ENCODE results near the gene ZMIZ1.

Gene ZMIZ1

GRCh38 chr10:79068562-79069324, at the start of gene ZMIZ1:
TSS of gene ZMIZ1 (plus strand) at chr10:79068966. CDS start at chr10:79201633, 132,667 bp downstream.
- H3K27ac ChIP-seq (ENCODE audit: low read length) = no peak within 1 kb of the TSS
- H3K4me1 ChIP-seq (ENCODE audit: control insufficient read depth, low read depth, low read length) = peaks cover 30% of the 10 kb centered on the region

GRCh38 chr10:79019441-79020014, 49.2 kb upstream of the ZMIZ1 start:
- H3K27ac ChIP-seq (ENCODE audit: low read length) = no peak overlapping the region
- no peaks in the 10 kb centered on the region for H3K36me3 ChIP-seq (ENCODE audit: control insufficient read depth, low read depth, low read length)
- H3K4me3 ChIP-seq (ENCODE audit: low read length) = no peak overlapping the region
- peaks cover 1% of the 10 kb centered on the region for H3K4me1 ChIP-seq (ENCODE audit: control insufficient read depth, low read depth, low read length)
- H3K9ac ChIP-seq (ENCODE audit: low read length) = no peak overlapping the region
- H3K9me3 ChIP-seq (ENCODE audit: control insufficient read depth, low read depth, low read length) = no peaks in the 10 kb centered on the region
- H3K27me3 ChIP-seq (ENCODE audit: control insufficient read depth, insufficient read depth, low read length) = no peaks in the 10 kb centered on the region

More at GRCh38 chr10:79068562-79069324, at the start of gene ZMIZ1:
- Histone ChIP-seq H3K27me3 (ENCODE audit: control insufficient read depth, insufficient read depth, low read length) (peaks cover 22% of the 10 kb centered on the region), H3K9me3 (ENCODE audit: control insufficient read depth, low read depth, low read length) (no peaks in the 10 kb centered on the region), H3K9ac (ENCODE audit: low read length) (peak within 1 kb of the TSS; percentile 34), H3K4me3 (ENCODE audit: low read length) (peak within 1 kb of the TSS; percentile 80), H3K36me3 (ENCODE audit: control insufficient read depth, low read depth, low read length) (no peaks in the 10 kb centered on the region)

- Histone ChIP-seq H3K9ac (ENCODE audit: low read length) (no peak overlapping the region), H3K27me3 (ENCODE audit: control insufficient read depth, insufficient read depth, low read length) (no peaks in the 10 kb centered on the region), H3K27ac (ENCODE audit: low read length) (no peak overlapping the region), H3K9me3 (ENCODE audit: control insufficient read depth, low read depth, low read length) (no peaks in the 10 kb centered on the region), H3K4me1 (ENCODE audit: control insufficient read depth, low read depth, low read length) (peaks cover 6% of the 10 kb centered on the region), H3K4me3 (ENCODE audit: low read length) (no peak overlapping the region), H3K36me3 (ENCODE audit: control insufficient read depth, low read depth, low read length) (no peaks in the 10 kb centered on the region)
Measured at GRCh38 chr10:79020015-79020491, 48.7 kb upstream of the ZMIZ1 start.

- Histone ChIP-seq H3K27me3 (ENCODE audit: control insufficient read depth, insufficient read depth, low read length) (no peaks in the 10 kb centered on the region), H3K27ac (ENCODE audit: low read length) (no peak overlapping the region), H3K36me3 (ENCODE audit: control insufficient read depth, low read depth, low read length) (no peaks in the 10 kb centered on the region), H3K4me3 (ENCODE audit: low read length) (no peak overlapping the region), H3K9me3 (ENCODE audit: control insufficient read depth, low read depth, low read length) (no peaks in the 10 kb centered on the region), H3K4me1 (ENCODE audit: control insufficient read depth, low read depth, low read length) (peaks cover 6% of the 10 kb centered on the region), H3K9ac (ENCODE audit: low read length) (no peak overlapping the region)
Measured at GRCh38 chr10:79020605-79021004, 48.2 kb upstream of the ZMIZ1 start.

GRCh38 chr10:79021331-79021907, 47.3 kb upstream of the ZMIZ1 start:
- H3K36me3 ChIP-seq (ENCODE audit: control insufficient read depth, low read depth, low read length) = no peaks in the 10 kb centered on the region
- no peaks in the 10 kb centered on the region for H3K27me3 ChIP-seq (ENCODE audit: control insufficient read depth, insufficient read depth, low read length)
- H3K9ac ChIP-seq (ENCODE audit: low read length) = no peak overlapping the region
- H3K27ac ChIP-seq (ENCODE audit: low read length) = no peak overlapping the region
- H3K4me1 ChIP-seq (ENCODE audit: control insufficient read depth, low read depth, low read length) = peaks cover 6% of the 10 kb centered on the region
- no peak overlapping the region for H3K4me3 ChIP-seq (ENCODE audit: low read length)
- H3K9me3 ChIP-seq (ENCODE audit: control insufficient read depth, low read depth, low read length) = no peaks in the 10 kb centered on the region

GRCh38 chr10:79021948-79022499, 46.7 kb upstream of the ZMIZ1 start:
- Histone ChIP-seq H3K4me3 (ENCODE audit: low read length) (no peak overlapping the region), H3K9me3 (ENCODE audit: control insufficient read depth, low read depth, low read length) (no peaks in the 10 kb centered on the region), H3K4me1 (ENCODE audit: control insufficient read depth, low read depth, low read length) (peaks cover 6% of the 10 kb centered on the region), H3K36me3 (ENCODE audit: control insufficient read depth, low read depth, low read length) (no peaks in the 10 kb centered on the region), H3K9ac (ENCODE audit: low read length) (no peak overlapping the region), H3K27me3 (ENCODE audit: control insufficient read depth, insufficient read depth, low read length) (no peaks in the 10 kb centered on the region), H3K27ac (ENCODE audit: low read length) (no peak overlapping the region)

- H3K27me3 ChIP-seq (ENCODE audit: control insufficient read depth, insufficient read depth, low read length) = no peaks in the 10 kb centered on the region
- H3K4me3 ChIP-seq (ENCODE audit: low read length) = no peak overlapping the region
- H3K36me3 ChIP-seq (ENCODE audit: control insufficient read depth, low read depth, low read length) = no peaks in the 10 kb centered on the region
- no peak overlapping the region for H3K27ac ChIP-seq (ENCODE audit: low read length)
- H3K9me3 ChIP-seq (ENCODE audit: control insufficient read depth, low read depth, low read length) = no peaks in the 10 kb centered on the region
- H3K9ac ChIP-seq (ENCODE audit: low read length) = no peak overlapping the region
- H3K4me1 ChIP-seq (ENCODE audit: control insufficient read depth, low read depth, low read length) = peaks cover 6% of the 10 kb centered on the region
Measured at GRCh38 chr10:79022565-79023230, 46.1 kb upstream of the ZMIZ1 start.

GRCh38 chr10:79023240-79024162, 45.3 kb upstream of the ZMIZ1 start:
- no peak overlapping the region for H3K27ac ChIP-seq (ENCODE audit: low read length)
- no peaks in the 10 kb centered on the region for H3K9me3 ChIP-seq (ENCODE audit: control insufficient read depth, low read depth, low read length)
- peaks cover 6% of the 10 kb centered on the region for H3K4me1 ChIP-seq (ENCODE audit: control insufficient read depth, low read depth, low read length)
- no peaks in the 10 kb centered on the region for H3K27me3 ChIP-seq (ENCODE audit: control insufficient read depth, insufficient read depth, low read length)
- H3K9ac ChIP-seq (ENCODE audit: low read length) = no peak overlapping the region
- H3K4me3 ChIP-seq (ENCODE audit: low read length) = no peak overlapping the region
- no peaks in the 10 kb centered on the region for H3K36me3 ChIP-seq (ENCODE audit: control insufficient read depth, low read depth, low read length)

- Histone ChIP-seq H3K9ac (ENCODE audit: low read length) (no peak overlapping the region), H3K9me3 (ENCODE audit: control insufficient read depth, low read depth, low read length) (no peaks in the 10 kb centered on the region), H3K27me3 (ENCODE audit: control insufficient read depth, insufficient read depth, low read length) (no peaks in the 10 kb centered on the region), H3K4me1 (ENCODE audit: control insufficient read depth, low read depth, low read length) (peaks cover 6% of the 10 kb centered on the region), H3K27ac (ENCODE audit: low read length) (no peak overlapping the region), H3K36me3 (ENCODE audit: control insufficient read depth, low read depth, low read length) (no peaks in the 10 kb centered on the region), H3K4me3 (ENCODE audit: low read length) (no peak overlapping the region)
Measured at GRCh38 chr10:79024296-79024695, 44.5 kb upstream of the ZMIZ1 start.

GRCh38 chr10:79024720-79025198, 44.0 kb upstream of the ZMIZ1 start:
- Histone ChIP-seq H3K27me3 (ENCODE audit: control insufficient read depth, insufficient read depth, low read length) (no peaks in the 10 kb centered on the region), H3K4me3 (ENCODE audit: low read length) (no peak overlapping the region), H3K9ac (ENCODE audit: low read length) (no peak overlapping the region), H3K36me3 (ENCODE audit: control insufficient read depth, low read depth, low read length) (no peaks in the 10 kb centered on the region), H3K27ac (ENCODE audit: low read length) (no peak overlapping the region), H3K4me1 (ENCODE audit: control insufficient read depth, low read depth, low read length) (peaks cover 6% of the 10 kb centered on the region), H3K9me3 (ENCODE audit: control insufficient read depth, low read depth, low read length) (no peaks in the 10 kb centered on the region)
